GM08714 (cell line): ENCODE data around the gene FUT1.

Source experiments
- H3K4me3 ChIP-seq: fragments of 200-500 bp; sonication (Bioruptor generic); 2 replicates; pipeline ENCODE4 v1.5.1; 2014; ENCODE audit warnings: mild to moderate bottlenecking, low read length, inconsistent platforms
- ZNF274 ChIP-seq: IDR thresholded peaks from 2 replicates; pipeline ENCODE4 v1.6.1; 2012; ENCODE audit warnings: mild to moderate bottlenecking, low read depth, low read length

Gene FUT1

DNA sequence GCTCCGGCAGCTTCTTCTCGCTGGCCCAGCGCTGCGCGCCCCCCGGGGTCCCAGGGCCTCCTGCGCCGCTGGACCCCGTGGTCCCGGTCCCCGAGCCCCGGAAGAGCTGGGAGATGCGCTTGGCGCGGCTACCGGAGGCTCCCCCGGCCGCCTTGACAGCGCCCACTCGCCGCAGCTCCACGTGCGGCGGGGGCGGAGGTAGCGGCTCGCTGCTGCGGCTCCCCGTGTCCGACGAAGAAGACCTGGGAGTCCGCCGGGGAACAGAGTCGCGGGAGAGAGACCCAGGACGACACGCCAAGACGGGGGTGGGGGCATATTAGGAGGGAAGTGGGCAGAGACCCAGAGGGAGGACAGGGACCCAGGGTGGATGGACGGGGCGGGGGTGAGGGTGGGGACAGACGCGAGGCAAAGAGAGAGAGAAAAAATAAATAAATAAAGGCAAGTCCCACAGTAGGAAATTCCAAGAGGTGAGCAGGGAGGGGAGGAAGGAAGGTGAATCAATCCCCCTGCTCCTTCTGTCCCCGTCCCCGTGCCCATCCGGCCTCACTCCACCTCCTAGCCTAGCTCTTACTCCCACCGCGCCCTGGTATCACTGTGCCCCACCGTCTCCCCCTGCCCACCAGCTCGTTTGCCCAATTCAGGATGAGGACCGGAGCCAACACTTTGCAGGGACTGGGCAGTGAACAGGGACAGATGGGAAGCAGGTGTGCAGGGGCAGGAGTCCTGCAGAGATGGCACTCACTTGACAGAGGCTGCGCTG lies 12.9 kb downstream of the FUT1 start:
- peak overlapping the region; percentile 14; the same call in 1 of the 2 replicates for H3K4me3 ChIP-seq
- no peak for TF ChIP-seq ZNF274

GRCh38 chr19:48738557-48739403 lies 13.7 kb downstream of the FUT1 start:
- peak overlapping the region; percentile 14; the same call in 1 of the 2 replicates for H3K4me3 ChIP-seq
- no peak for TF ChIP-seq ZNF274

DNA sequence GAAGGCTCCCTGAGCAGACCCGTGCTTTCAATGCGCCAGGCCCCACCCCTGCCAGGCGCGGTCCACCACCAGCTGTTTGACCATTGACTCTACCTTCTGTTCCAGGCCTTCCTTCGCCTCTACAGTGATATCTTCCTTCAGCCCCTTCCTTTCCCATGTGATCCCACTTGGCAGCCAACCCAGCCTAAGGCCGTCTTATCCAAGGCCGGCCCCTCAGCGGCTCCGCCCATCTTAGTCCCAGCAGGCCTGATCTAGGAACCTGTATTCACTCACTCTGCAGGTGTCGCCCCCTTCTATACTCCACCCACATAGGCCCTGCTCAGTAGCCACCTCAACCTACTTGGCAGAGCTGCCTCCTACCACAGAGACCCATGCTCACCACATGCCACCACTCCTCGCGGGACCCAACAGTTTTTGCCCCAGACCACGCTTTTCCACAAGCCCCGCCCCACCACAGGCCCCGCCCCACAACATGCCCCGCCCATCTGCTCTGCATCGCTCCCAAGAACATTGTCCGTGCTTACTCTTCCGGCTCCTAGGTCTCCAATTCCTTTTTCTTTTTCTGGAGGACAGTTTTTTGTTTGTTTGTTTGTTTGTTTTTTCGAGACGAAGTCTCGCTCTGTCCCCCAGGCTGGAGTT lies 15.0 kb downstream of the FUT1 start:
- no peak overlapping the region for H3K4me3 ChIP-seq
- TF ChIP-seq ZNF274: no peak

DNA sequence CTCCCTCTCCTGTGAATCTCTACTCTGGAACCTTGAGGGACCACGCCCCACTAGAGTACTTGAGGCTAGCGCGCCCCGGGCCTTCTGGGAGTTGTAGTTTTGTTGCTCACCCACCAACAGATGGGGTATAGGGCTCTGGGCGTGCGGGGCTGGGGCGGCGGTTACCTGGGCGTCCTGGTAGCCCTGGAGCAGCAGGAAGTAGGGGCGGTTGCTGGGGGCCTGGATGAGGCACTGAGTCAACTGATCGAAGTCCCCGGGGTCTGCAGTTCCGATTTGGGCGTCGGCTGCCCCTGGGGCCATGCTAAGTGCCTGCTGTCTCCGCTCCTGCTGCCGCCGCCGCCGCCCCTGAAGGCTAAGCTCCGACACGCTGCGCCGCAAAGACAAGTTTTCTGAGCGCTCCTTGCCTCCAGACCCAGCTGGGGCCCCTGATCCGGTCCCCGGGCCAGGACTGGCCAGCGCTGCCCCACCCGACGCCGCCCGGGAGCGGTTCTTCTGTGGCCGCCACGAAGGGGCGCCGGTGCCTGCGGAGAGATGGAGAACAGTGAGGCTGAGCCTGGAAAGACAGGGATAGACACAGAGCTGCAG lies 17.3 kb downstream of the FUT1 start:
- TF ChIP-seq ZNF274: no peak
- no peak overlapping the region for H3K4me3 ChIP-seq

DNA sequence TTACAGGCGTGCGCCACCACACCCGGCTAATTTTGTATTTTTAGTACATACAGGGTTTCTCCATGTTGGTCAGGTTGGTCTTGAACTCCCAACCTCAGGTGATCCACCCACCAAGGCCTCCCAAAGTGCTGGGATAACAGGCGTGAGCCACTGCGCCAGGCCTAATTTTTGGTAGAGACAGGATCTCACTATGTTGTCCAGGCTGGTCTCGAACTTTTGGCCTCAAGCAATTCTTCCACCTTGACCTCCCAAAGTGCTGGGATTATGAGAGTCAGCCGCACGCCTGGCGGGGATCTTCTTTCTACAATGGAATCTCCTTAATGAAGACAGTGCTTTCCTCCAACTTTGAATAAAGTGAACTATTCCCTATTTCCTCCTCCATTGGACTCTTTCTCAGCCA lies 17.8 kb downstream of the FUT1 start:
- no peak for TF ChIP-seq ZNF274
- no peak overlapping the region for H3K4me3 ChIP-seq

DNA sequence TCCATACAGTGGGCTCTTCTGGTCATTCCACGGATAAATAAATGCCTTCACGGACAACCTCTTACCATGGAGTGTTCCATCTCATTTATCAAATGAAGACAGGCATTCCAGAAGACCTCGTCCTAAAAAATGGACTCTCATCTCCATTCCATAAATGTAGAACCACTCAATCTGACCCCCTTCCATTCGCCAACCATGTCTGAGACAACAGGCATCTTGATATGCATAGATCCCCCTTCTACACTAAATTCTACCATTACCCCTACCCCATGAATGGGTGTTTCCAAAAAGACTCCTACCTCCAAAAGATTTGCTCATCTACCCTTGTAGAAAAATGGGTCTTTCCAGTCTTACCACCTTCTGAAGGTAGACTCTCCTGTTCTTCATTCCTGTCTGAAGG lies 21.0 kb downstream of the FUT1 start:
- no peak overlapping the region for H3K4me3 ChIP-seq
- TF ChIP-seq ZNF274: no peak

DNA sequence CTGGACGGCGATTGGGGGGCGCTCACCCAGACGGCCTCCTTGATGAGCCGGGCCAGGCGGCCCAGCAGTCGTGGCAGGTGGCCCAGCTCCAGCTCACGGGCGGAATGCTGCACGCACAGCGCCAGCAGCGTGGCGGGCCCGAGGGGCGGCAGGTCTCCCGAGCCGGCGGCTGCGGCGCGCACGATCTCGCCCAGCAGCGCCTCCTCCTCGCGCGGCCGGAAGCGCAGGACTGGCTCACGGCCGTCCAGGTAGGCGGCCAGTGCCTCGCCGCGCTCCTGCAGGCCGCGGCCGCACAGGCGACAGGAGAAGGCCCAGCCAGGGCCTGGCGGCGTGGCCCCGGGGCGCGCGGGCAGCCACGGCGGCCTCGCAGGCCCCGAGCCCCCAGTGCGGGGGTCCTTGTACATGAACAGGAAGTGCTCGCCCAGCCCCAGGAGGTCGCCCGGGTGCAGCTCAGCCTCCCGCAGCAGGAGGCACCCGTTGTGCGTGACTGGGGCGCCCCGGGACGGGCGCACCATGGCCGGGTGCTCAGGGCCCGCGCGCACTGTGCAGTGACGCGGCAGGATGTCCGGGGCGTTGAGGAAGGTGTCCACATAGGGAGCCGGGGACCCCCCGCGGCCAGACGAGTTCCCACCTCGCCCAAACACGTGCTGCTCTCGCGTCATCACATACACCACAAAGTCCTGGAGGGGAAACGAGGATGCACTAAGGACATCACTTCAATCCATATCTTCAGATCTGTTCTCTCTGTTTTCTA lies 23.4 kb downstream of the FUT1 start:
- no peak overlapping the region for H3K4me3 ChIP-seq
- TF ChIP-seq ZNF274: no peak

DNA sequence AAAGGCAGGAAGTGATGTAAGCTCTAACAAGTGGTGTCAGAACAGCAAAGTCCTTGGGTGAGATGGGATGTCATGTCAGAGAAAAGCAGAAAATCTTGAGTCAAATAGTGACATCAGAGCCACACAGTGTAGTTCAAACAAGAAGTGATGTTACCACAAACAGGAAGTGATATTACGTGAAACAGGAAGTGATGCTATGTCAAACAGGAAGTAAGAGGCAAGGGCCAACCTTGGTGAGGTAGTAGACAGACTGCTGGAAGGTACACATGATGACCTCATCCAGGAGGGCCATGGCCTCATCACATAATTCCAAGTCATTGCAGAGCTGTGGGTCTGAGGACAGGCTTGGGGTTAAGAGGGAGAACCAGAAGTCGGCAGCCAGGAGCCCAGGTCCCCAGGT lies 25.9 kb downstream of the FUT1 start:
- TF ChIP-seq ZNF274: no peak

DNA sequence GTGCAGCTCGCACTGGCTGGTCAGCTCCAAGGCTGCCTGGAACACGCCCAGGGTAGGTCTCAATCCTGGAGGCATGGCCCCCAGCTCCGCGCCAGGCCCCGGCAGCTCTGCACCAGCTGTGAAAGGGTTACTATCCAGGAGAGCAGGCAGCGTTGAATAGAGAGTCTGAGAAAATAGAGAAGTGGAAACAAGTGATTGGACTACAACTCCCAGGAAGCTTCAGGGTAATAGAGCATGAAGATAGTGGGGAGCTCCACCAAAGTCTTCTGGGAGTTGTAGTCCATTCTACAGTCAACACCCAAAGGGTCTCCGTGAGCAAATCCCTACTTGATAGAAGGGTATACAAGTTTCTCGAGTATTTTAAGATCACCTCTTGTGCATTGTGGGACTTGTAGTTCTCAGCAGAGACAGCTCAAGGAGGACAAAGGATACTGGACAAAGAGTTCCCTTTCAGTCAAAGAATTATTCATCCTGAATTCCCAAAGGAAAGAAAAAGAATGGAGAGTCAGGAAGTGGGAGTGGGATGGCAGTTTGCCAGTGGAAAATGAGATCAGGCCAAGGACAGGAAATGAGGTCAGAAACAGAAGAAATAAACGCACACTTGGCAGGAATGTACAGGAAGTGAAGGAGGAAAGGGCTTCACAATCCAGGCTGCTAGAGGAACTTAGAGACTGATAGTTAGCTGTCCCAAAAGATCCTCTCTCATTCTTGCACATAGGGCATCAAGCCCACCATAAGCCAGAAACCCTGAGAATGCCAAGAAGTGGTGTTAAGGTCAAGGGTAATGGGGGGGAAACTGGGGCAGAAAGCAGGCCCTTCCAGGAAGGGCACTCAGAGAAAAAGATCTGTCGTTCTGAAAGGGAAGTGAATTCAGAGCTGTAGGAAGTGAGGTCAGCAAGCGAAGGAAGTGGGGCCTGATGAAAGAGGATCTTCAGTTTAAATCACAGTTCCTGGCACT lies 27.4 kb downstream of the FUT1 start:
- no peak for TF ChIP-seq ZNF274
- H3K4me3 ChIP-seq: no peak overlapping the region

More for the DNA sequence above, 25.9 kb downstream of the FUT1 start:
- H3K4me3 ChIP-seq: no peak overlapping the region

DNA sequence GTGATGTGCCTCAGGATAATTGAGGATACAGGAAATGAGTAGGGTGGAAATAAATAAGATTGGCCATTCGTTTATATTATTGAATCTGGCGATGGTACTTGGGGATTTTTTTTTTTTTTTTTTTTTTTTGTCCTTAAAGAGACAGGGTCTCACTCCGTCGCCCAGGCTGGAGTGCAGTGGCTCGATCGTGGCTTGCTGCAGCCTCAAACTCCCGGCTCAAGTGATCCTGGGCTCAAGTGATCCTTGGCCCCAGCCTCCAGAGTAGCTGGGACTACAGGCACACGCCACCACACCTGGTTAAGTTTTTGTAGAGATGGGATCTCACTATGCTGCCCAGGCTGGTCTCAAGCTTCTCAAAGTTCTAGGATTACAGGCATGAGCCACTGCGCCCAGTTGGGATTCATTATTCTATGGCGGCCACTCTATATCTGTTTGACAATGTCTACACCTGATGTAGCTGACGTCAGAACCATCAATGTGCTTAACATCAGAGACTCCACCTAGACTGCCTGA lies 30.2 kb downstream of the FUT1 start:
- TF ChIP-seq ZNF274: no peak
- H3K4me3 ChIP-seq: no peak overlapping the region

DNA sequence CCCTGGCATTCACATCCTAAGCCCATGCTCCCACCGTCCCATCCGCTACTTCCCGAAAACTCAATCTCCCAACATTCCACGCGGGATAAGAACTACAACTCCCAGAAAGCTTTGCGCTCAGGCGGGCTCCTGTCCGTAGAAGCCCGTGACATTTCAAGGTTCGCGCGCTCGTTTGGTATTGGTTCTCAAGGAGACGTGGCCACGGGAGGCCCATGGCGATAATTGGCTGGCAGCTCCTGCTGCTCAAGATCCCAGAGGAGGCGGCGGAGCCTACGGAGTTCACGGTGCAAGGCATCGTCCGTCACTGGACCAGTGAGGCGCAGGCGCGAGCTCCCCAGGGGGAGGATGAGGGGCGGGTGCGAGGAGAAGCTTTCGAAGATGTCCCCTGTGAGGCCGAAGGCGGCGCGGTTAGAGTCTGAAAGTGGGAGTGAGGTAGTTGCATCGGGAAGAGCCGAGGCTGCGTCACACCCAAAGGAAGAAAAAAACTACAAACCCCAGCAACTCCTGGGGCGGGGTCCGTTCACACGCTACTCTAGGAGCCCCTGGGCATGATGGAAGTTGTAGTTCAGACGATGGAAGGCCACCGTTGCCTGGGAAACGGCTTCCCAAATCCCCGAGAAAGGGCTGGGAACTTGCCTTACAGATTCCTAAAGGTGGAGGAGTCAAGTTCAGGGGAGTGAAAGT lies 31.7 kb downstream of the FUT1 start:
- peak overlapping the region; percentile 57; the same call in 1 of the 2 replicates for H3K4me3 ChIP-seq
- TF ChIP-seq ZNF274: no peak

DNA sequence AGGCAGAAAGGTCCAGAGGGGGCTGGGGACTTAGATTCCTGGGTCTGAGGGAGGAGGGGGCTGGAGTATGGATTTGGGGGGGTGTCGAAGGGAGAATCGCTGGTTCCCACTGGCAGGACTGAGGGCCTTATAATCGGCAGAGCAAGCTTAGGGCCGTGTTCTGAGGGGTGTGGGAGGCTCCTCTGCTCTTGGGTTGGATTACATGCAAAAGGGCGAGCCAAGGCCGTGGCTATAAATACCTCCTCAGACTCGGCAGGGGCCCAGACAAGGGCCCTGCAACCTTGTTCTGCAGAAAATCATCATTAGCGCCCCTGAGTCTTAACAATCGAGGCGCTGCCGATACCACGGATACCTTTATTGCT lies 32.2 kb downstream of the FUT1 start:
- TF ChIP-seq ZNF274: no peak
- no peak overlapping the region for H3K4me3 ChIP-seq
